Cardiac muscle cell (in vitro differentiated cells and primary cell): ENCODE results near the gene SLC6A6. TPM values are rescaled to one million over a fixed set of nuclear protein-coding genes. Genes with fewer than 3 reads are reported as not detected.

Experiments used
- DNase-seq, 2 donors: peaks; one replicate each; pipeline versions ENCODE4 v3.0.0 to v3.0.0-alpha.2; 2010 to 2017; ENCODE audit warnings: low read depth in 1 of 2, low spot score in 1 of 2
- H3K27ac ChIP-seq: fragments of 200-600 bp; sonication (generic); 2 replicates; pipeline ENCODE4 v1.5.1; 2016
- H3K27me3 ChIP-seq: fragments of 200-600 bp; sonication (generic); 2 replicates; pipeline ENCODE4 v1.6.0; 2016; ENCODE audit warnings: control low read depth
- H3K36me3 ChIP-seq: fragments of 200-600 bp; sonication (generic); 2 replicates; pipeline ENCODE4 v1.5.1; 2016; ENCODE audit warnings: control low read depth
- H3K4me1 ChIP-seq: fragments of 200-600 bp; sonication (generic); 2 replicates; pipeline ENCODE4 v1.8.1; 2017; ENCODE audit warnings: low read depth, mild to moderate bottlenecking, mixed run types
- H3K4me3 ChIP-seq: fragments of 200-600 bp; sonication (generic); 2 replicates; pipeline ENCODE4 v1.5.1; 2016; ENCODE audit warnings: mild to moderate bottlenecking
- H3K9me3 ChIP-seq: fragments of 200-600 bp; sonication (generic); 2 replicates; pipeline ENCODE4 v1.5.1; 2017; ENCODE audit warnings: low read depth, mild to moderate bottlenecking, control low read depth
- CTCF ChIP-seq: IDR thresholded peaks from 2 replicates; pipeline ENCODE4 v1.5.1; 2012; ENCODE audit warnings: low read depth, mild to moderate bottlenecking, low read length
- polyA plus RNA-seq: library from polyadenylated mRNA; unstranded; fragments of >200 nt; fragmentation: Nextera tagmentation; extraction: Ambion mirVana; gene quantifications from 2 replicates; pipeline ENCODE4 v1.2.1, GENCODE V29; 2016
- total RNA-seq: library from RNA; depleted of rRNA; stranded (reverse); fragments of >200 nt; gene quantifications from 2 replicates; pipeline ENCODE4 v1.2.3, GENCODE V29; 2016

Gene SLC6A6
- total and polyA plus RNA-seq, 2 experiments from 2014 or later, result 5.4 to 19.7 TPM

GRCh38 chr3:14506626-14507304, 104.4 kb downstream of the SLC6A6 start:
- no peak for DNase-seq
- no peak for TF ChIP-seq CTCF
- Histone ChIP-seq H3K4me1 (no peaks in the 10 kb centered on the region), H3K36me3 (no peaks in the 10 kb centered on the region), H3K4me3 (no peak overlapping the region), H3K9me3 (no peaks in the 10 kb centered on the region), H3K27me3 (no peaks in the 10 kb centered on the region), H3K27ac (no peak overlapping the region)

GRCh38 chr3:14507305-14507741, 104.9 kb downstream of the SLC6A6 start:
- no peak for DNase-seq
- no peaks in the 10 kb centered on the region for H3K4me1 ChIP-seq
- H3K9me3 ChIP-seq, result no peaks in the 10 kb centered on the region
- no peaks in the 10 kb centered on the region for H3K36me3 ChIP-seq
- H3K27ac ChIP-seq, result no peak overlapping the region
- H3K27me3 ChIP-seq, result no peaks in the 10 kb centered on the region
- H3K4me3 ChIP-seq, result no peak overlapping the region
- TF ChIP-seq CTCF, result no peak

- TF ChIP-seq CTCF, result no peak
- no peaks in the 10 kb centered on the region for H3K4me1 ChIP-seq
- H3K27me3 ChIP-seq, result no peaks in the 10 kb centered on the region
- no peak overlapping the region for H3K4me3 ChIP-seq
- no peaks in the 10 kb centered on the region for H3K9me3 ChIP-seq
- H3K36me3 ChIP-seq, result no peaks in the 10 kb centered on the region
- no peak overlapping the region for H3K27ac ChIP-seq
- no peak for DNase-seq
These were observed 105.5 kb downstream of the SLC6A6 start for GRCh38 chr3:14507757-14508504.

GRCh38 chr3:14508505-14508819, 106.1 kb downstream of the SLC6A6 start:
- TF ChIP-seq CTCF, result no peak
- no peak for DNase-seq
- Histone ChIP-seq H3K4me3 (no peak overlapping the region), H3K36me3 (no peaks in the 10 kb centered on the region), H3K27ac (no peak overlapping the region), H3K9me3 (no peaks in the 10 kb centered on the region), H3K4me1 (no peaks in the 10 kb centered on the region), H3K27me3 (no peaks in the 10 kb centered on the region)

GRCh38 chr3:14508966-14509795, 106.8 kb downstream of the SLC6A6 start:
- TF ChIP-seq CTCF, result peak; percentile 77
- peak overlapping the region; percentile 20 for H3K4me3 ChIP-seq
- H3K4me1 ChIP-seq, result no peaks in the 10 kb centered on the region
- no peaks in the 10 kb centered on the region for H3K36me3 ChIP-seq
- H3K27me3 ChIP-seq, result no peaks in the 10 kb centered on the region
- H3K9me3 ChIP-seq, result no peaks in the 10 kb centered on the region
- no peak overlapping the region for H3K27ac ChIP-seq
- DNase-seq, result peak; percentile 41 to 78
